ENCODE measurements around the gene LGI1.

LGI1 gene

DNA sequence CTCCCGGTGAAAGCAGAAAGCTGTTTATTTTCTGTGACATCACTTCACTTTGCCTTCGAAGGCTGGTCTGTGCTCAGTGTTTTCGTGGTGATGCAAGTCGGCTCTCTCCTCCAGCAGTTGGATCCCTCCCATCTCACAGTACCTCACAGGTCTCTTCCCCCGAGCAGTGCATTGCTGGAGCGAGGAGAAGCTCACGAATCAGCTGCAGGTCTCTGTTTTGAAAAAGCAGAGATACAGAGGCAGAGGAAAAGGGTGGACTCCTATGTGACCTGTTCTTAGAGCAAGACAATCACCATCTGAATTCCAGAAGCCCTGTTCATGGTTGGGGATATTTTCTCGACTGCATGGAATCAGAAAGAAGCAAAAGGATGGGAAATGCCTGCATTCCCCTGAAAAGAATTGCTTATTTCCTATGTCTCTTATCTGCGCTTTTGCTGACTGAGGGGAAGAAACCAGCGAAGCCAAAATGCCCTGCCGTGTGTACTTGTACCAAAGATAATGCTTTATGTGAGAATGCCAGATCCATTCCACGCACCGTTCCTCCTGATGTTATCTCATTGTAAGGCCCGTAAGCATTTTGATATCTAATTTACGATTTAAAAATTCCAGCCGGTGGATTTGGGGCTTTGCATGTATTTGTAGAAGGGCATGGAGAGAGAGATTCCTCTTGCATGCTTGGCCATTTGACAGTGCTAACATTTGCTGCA is at the start of gene LGI1:
TSS of gene LGI1 (plus strand) at position 136 of the 707 bp plus-strand sequence. CDS start at position 345, 209 bp downstream.
- no peak for DNase-seq (ENCODE audit: low read depth)

DNA sequence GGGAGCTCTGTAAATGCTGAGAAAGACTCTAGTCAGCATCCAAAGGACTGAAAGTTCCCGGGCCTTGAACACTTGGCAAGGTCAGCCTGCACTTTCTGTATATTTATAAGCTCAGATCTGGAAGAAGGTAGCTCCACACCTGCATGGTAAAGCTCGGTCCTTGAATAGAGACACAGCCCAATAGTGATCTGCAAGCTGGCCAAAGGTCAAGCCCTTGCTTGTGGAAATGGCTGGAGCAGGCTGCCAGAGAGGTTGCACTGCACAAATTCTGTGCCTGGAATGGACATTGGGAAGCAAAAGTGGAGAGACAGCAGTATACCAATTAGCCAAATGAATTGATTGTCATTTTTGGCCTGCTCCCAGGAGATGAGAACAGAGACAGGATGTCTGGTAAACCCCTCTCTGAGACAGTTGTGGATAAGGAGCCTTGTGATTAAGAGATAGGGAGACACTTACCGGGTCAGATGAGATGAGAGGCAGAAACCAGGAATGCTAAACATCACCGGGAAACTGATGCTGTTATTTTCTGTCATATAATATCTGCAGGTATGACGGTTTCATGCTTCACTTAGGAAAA is 47.3 kb upstream of the LGI1 start:
- no peak for DNase-seq (ENCODE audit: low read depth)

DNA sequence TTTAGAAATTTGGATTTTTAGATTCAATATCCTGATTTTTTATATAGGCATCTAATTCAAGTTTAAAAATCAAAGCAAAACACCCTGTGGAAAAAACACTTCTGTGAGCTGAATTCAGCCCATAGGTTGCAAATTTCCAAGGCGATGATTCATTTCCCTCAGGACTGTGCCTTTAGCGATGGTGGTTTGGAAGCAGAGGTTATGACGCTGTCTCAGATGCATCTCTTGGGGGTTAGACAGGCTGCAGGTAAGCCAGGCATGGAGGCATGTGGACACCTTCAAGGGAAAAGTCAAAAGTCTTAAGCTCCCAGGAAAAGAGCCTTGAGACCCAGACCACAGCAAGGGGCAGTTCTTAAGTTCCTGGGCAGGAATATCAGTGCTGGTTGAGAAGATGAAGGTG is 45.8 kb upstream of the LGI1 start:
- no peak for DNase-seq (ENCODE audit: low read depth)

DNA sequence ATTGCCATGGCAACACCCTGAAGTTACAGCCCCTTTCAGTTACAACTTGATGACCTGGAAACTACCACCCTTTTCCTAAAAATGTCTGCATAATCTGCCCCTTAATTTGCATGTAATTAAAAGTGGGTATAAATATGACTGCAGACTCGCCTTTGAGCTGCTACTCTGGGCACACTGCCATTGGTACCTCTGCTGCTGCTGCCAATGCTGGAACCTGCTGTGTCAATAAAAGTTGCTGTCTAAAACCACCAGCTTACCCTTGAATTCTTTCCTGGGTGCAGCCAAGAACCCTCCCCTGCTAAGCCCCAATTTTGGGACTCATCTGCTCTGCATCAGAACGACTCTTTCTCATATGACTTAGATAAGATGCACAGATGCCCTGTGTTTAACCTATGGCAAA is 45.1 kb upstream of the LGI1 start:
- no peak for DNase-seq (ENCODE audit: low read depth)

DNA sequence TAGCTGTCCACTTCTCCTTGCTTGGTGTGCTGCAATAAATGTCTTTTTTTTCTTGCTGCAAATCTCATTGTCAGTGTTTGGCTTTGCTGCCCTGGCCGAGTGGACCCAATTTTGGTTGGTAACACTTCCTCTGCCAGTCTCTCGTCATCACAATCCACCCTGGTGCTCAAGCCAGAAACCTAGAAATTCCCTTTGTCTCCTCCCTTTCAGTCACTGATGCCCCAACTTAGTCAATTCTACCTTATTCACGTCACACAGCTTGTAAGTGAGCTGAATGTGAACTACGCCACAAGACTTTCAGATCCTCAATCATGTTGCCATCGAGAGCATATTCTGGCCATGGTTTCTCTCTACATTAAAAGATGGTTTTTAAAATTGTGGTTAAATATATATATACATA is 42.4 kb upstream of the LGI1 start:
- no peak for DNase-seq (ENCODE audit: low read depth)

DNA sequence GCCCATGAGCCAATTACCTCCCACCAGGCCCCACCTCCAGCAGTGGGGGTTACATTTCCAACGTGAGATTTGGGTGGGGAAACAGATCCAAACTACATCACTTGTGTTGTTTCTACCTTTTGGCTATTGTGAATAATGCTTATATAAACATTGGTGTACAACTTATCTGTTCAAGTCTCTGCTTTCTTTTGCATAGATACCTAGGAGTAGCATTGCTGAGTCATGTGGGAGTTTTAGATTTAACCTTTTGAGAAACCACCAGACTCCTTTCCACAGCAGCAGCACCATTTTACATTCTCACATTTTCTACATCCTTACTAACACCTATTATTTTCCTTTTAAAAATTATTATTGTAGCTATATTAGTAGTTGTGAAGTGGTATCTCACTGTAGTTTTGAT is 41.0 kb upstream of the LGI1 start:
- DNase-seq (ENCODE audit: low read depth): no peak

DNA sequence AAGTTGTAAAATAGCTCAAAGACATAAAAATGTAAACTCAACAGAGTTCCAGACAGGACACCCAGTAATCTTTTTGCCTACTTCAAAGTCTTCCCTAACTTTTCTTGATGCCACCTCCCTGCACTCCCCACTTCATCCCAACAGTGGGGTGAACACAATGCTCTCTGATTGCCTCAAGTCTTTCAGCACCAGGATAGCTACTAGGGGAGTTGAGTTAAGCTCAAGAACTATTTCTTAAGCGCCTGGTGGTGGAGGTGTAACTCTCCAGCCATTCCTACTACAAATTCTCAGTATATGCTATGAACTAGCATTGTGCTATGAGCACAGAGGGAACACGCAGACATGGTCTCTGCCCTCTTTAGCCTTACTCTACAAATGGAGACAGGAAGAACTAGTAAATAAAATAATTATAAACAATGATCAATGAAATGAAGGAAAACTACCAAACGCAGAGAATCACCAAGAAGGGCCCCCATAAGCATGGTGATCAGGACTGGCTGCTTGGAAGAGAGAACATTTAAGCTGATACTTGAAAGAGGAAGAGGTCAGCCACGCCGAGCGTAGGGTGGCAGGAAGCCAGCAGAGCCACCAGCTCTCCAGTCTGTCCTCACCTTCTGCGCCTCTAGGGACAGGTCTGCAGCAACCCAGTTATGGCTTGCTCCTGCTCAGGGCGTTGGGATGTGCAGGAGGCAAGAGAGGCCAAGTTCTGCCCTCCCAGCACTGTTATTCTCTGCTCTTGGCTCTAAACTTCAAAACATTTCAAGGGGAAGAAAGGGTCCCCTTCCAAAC is 38.6 kb upstream of the LGI1 start:
- no peak for DNase-seq (ENCODE audit: low read depth)

DNA sequence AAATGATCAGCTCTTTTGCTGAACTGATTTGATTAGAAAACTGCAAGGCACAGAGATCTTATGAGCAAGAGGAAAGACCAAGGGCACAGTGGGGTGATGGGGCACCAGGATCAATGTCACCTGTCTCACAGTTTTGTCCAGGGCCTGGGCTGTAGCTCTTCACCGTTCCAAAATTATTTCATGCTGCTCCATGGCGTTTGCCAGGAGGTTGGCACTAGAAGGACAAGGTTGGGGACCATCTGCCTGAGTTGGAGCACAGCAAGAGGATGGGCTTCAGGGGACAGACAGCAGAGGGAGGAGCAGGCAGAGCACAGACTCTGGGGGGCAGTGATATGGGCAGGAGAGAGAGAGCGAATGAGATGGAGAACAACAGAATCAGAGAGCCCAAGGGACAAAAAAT is 37.8 kb upstream of the LGI1 start:
- no peak for DNase-seq (ENCODE audit: low read depth)

DNA sequence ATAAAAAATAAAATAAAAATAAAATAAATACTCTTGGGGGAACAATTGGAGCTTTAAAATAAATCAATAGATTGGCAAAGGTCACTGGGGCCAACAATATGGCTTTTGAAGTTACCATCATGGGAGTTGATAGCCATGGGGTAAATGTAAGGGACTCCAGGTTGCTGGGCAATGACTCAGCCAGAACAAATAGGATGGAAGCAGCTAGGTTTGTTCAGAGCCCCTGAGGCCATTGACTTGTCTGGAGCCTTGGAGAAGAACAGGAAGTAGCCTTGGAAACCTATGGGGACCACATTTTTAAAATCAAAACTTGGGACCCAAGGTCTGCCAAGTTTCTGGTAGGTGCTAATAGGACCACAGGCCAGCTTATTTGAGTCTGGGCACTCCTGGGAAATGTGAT is 35.2 kb upstream of the LGI1 start:
- DNase-seq (ENCODE audit: low read depth): no peak

DNA sequence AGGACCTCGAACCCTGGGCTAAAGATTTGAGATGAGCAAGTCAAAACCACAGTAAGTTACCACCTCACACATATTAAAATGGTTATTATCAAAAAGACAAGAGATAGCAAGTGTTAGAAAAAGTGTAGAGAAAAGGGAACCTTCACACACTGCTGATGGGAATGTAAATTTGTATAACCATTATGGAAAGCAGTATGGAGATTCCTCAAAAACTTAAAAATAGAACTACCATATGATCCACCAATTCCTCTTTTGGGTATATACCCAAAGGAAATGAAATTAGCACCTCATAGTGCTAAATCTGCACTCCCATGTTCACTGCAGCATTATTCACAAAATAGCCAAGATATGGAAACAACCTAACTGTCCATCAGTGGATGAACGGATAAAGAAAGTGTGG is 34.6 kb upstream of the LGI1 start:
- no peak for DNase-seq (ENCODE audit: low read depth)

DNA sequence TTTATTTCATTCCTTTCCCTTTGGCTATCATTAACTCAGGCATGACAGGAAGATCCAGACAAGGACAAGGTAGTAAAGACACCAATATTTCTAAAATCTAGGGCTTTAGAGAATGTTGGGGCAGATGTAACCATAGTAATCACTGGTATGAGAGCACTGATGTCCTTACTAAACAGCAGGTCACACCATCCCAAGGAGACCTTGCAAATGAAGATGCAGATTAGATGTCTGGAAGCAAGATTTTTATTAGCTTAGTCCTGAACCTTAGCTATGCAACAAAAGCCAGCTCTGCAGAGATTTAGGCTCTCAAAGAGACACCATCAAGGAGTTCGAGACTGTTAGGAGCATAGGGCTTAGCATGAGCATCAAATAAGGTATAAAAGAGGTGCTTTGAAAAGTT is 31.7 kb upstream of the LGI1 start:
- no peak for DNase-seq (ENCODE audit: low read depth)

DNA sequence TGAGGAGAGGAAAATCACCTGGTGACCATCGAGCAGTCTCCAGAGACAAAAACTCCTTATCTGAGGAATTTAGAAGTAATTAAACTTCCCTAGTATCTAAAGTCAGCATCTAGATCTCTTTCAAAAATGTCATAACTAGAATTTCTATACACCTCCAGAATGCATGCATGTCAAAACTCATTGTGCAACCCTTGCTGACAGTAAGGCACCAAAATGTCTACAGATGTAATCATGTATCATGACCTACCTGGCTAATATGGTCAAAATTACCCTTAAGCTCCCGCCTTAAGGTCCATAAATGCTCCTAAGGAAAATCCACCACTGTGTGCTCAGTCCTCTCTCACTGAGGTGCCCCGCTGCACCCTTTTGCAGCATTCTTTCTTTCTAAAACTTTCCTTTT is 16.4 kb upstream of the LGI1 start:
- no peak for DNase-seq (ENCODE audit: low read depth)

DNA sequence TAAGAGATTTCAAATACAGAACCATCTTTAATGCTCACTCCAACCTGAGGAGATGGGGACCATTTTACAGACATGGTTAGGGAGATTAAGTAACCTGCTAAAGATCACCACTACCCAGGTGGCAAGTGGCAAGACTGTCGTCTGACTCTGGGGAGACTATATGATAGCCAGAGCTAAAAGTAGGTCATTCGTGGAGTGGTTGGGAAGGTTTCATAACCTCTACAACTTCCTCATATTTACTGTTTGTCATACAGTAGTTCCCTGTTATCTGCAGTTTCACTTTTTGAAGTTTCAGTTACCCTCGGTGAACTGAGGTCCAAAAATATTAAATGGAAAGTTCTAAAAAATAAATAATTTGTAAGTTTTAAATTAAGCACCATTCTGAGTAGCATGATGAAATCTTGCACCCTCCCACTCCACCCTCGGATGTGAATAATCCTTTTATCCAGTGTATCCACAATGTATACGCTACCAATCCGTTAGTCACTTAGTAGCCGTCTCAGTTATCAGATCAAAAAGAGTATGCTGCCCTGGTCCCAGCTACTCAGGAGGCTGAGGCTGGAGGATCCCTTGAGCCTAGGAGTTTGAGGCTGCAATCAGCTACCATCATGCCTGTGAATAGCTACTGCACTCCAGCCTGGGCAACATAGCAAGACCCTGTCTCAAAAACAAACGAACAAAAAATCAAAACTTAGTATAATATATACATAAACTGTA is 14.9 kb upstream of the LGI1 start:
- no peak for DNase-seq (ENCODE audit: low read depth)

DNA sequence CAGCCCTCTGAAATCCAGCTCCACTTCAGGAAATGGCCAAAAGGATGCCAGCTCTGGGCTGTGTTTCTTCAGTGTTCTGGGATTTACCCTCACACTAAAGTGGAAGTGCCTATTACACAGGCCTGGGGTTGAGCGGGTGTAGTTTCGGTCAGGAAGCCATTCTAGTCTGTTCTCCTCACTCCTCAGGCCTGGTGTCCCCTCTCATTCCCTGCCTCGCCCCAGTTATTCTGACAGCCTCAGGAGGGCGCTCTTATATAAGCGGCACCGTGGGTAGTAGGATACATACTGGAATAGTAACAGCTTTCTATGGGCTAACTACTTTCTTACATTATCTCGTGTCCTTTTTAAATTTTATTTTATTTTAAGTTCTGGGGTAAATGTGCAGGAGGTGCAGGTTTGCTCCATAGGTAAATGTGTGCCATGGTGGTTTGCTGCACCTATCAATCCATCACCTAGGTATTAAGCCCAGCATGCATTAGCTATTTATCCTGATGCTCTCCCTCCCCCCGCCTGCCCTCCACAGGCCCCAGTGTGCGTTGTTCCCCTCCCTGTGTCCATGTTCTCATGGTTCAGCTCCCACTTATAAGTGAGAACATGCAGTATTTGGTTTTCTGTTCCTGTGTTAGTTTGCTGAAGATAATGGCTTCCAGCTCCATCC is 12.2 kb upstream of the LGI1 start:
- no peak for DNase-seq (ENCODE audit: low read depth)

DNA sequence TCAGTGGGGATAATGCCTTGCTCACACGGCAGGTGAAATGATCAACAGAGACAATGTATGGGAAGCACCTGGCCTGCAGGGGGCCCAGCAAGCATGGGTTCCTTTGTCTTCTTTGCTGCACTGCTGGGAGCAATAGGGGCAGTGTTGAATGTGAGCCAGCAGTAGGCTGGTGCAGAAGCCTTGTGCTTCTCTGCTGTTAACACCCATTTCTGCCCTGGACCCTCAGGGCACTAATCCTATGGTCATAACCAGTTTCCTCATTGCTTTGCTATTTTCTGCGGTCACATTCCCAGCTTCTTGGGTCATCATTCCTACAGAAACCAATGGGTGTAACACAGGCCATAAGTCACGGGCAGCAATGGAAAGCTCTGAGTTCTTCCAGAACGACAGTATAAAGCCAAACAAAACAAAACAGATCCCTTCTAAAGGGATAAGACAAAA is 10.9 kb upstream of the LGI1 start:
- DNase-seq (ENCODE audit: low read depth): no peak

DNA sequence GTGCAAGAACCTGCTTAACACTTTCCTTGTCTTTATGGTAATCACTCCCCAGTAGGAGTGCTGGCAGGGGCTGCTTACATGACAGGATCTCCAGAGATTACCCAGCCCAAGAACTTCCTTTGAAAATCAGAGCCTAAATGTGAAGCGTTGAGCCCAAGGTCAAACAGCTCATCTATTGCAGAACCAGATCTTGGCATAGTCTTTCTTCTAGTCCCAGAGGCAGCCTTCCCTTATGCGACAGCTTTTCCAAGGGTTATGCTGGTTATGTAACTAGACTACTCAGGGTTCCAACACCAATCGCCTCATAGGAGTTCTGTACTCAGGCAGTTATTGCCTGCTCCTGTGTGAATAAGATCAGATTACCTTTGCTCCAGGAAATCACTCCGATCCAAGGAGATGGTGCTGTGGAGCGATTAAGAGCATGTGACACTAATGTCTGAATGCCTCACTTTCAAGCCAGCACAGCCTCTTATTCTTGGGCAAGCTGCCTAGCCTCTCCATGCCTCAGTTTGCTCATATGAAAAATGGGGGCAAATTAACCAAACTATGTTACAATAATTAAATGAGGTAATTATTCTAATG is 8.4 kb upstream of the LGI1 start:
- DNase-seq (ENCODE audit: low read depth): no peak

DNA sequence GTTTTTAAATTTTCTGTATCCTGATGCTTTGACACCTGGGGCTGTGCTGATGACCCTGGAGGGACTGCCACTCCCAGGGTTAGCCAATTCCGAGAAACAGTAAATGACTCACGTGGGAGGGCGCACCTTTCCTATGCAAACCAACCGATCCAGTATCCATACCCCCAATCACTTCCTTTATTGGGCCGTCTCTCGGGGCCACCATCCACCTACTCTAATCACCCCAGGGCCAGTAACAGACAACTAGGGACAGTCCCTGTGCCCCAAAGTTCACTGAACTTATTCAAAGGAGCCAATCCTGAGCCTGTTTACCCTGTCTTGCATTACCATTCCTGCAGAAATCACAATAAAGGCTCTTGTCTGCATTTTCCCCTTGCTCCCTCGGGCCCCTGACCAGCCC is 6.6 kb upstream of the LGI1 start:
- DNase-seq (ENCODE audit: low read depth): no peak

DNA sequence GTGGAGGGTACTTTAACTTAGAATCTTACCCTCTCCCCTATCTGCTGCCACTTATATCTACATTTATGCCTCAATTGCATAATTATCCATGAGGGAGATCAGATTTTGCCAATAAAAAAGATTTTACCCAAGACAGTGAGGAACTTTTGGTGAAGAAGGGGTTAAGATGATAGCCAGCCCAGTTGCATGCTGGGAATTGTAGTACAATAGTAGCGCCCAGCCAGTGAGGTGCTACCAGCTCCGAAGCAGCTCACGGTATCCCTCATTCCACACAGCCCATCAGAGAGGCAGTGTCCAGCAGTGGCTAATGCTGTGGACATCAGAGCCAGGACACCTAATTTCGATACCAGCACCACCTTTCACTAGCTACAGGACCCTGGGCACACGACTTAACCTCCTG is 5.9 kb upstream of the LGI1 start:
- no peak for DNase-seq (ENCODE audit: low read depth)

DNA sequence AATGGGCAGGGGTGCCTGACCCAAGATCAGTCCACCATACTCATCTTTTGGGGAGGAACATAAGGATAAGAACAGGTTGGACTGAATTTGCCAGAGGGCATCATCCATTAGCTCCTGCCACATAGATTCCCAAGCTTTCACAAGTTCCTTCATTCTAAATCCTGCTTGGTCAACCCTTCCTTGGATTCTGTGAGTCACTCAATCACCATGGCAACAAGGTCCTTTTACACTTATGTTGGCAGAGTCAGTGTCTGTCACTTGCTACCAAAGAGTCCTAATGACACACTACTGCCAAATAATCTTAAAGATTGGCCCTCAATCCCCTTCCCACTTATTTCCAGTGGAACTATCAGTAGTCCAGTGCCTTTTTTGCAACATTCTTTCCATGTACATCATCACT is 5.0 kb upstream of the LGI1 start:
- DNase-seq (ENCODE audit: low read depth): no peak

DNA sequence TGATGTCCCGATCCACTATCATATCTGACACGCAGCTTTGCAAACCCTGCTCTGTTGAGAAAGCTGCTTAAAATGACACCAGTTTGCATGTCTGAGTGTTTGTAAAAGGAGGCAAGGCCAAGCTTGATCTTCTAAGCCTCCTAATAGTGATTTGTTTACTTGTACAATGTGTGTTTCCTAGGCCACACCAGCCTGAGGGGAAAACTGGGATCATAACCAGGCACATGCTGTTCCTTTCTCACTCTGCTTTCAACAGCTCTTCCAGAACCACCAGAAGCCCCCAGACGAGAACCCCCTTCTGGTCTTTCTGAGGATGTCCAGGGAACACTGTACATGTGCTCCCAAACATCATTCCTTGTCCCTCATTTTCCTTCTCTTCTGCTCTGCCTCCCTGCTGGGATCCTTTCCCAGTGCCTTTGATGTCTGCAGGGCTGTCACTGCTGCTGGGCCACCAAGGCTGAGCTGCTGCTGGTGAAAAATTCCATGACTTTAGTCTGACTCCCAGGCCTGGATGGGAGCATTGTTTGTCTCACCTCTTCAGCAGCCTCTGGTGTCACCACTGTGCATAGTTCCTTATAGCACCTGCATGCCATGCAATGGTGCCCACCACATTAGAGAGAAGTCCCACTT is 4.0 kb upstream of the LGI1 start:
- DNase-seq (ENCODE audit: low read depth): no peak

DNA sequence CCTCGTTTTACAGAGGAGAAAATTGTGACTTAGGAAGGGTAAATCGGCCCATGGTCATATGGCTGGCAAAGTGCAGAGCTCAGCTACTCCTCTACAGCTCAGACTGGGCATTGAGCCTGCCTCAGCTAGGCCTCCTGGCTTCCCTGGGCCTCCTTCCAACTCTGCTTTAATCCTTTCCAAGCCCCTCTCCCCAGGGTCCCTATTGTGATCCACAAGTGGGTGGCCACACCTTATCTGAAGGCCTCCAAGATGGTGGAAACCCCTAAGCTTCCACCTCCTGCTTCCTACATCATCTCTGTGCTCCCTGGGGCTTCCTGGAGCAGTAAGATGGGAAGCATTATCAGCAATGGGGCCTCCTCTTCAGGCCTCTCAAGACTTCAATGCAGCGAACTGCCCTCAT is 3.0 kb upstream of the LGI1 start:
- DNase-seq (ENCODE audit: low read depth): no peak

Measured in activated gamma-delta T cell treated with anti-CD3 and anti-CD28 coated beads, Interleukin-2, amount 50 U/mL, for 16 hours (primary cell).